HG03039 (cell line): ENCODE measurements around the gene APOBEC3A.
A peak's percentile ranks its signal among the peaks of the same experiment; 100 is the strongest.

ENCODE experiments used
- ATAC-seq: cut with Tn5 transposase; IDR thresholded peaks from one replicate; pipeline ENCODE4 v1.9.1; 2021; ENCODE audit warnings: mild to moderate bottlenecking, moderate library complexity; ENCODE audit not compliant: unreplicated experiment

Gene APOBEC3A

GRCh38 chr22:38957046-38957770 lies at the start of gene APOBEC3A:
TSS of gene APOBEC3A (plus strand) at chr22:38957609. CDS start at chr22:38957692, 83 bp downstream.
- no peak for ATAC-seq

GRCh38 chr22:38907767-38908166 lies 49.6 kb upstream of the APOBEC3A start:
- ATAC-seq = no peak

GRCh38 chr22:38911434-38911833 lies 46.0 kb upstream of the APOBEC3A start:
- ATAC-seq = no peak

- ATAC-seq = no peak
Measured at GRCh38 chr22:38919631-38920190, 37.7 kb upstream of the APOBEC3A start.

GRCh38 chr22:38921120-38921519 lies 36.3 kb upstream of the APOBEC3A start:
- ATAC-seq = no peak

- no peak for ATAC-seq
Measured at GRCh38 chr22:38921806-38922205, 35.6 kb upstream of the APOBEC3A start.

GRCh38 chr22:38923463-38924346 lies 33.7 kb upstream of the APOBEC3A start:
- ATAC-seq = no peak

GRCh38 chr22:38924347-38924952 lies 33.0 kb upstream of the APOBEC3A start:
- no peak for ATAC-seq

GRCh38 chr22:38925571-38926041 lies 31.8 kb upstream of the APOBEC3A start:
- ATAC-seq = no peak

GRCh38 chr22:38927033-38927781 lies 30.2 kb upstream of the APOBEC3A start:
- no peak for ATAC-seq

GRCh38 chr22:38930512-38930911 lies 26.9 kb upstream of the APOBEC3A start:
- ATAC-seq = no peak

- no peak for ATAC-seq
Measured at GRCh38 chr22:38935023-38935422, 22.4 kb upstream of the APOBEC3A start.

GRCh38 chr22:38935616-38936015 lies 21.8 kb upstream of the APOBEC3A start:
- no peak for ATAC-seq

- ATAC-seq = no peak
Measured at GRCh38 chr22:38936562-38936961, 20.8 kb upstream of the APOBEC3A start.

GRCh38 chr22:38937036-38937435 lies 20.4 kb upstream of the APOBEC3A start:
- ATAC-seq = no peak

GRCh38 chr22:38937541-38937940 lies 19.9 kb upstream of the APOBEC3A start:
- no peak for ATAC-seq

- ATAC-seq = no peak
Measured at GRCh38 chr22:38938221-38938620, 19.2 kb upstream of the APOBEC3A start.

GRCh38 chr22:38938925-38939324 lies 18.5 kb upstream of the APOBEC3A start:
- ATAC-seq = no peak

- ATAC-seq = no peak
Measured at GRCh38 chr22:38940811-38941384, 16.5 kb upstream of the APOBEC3A start.

GRCh38 chr22:38941488-38941987 lies 15.9 kb upstream of the APOBEC3A start:
- ATAC-seq = peak; percentile 48
